ENCODE results near the gene PSD4.
A peak's percentile ranks its signal among the peaks of the same experiment; 100 is the strongest.

Gene PSD4

GRCh38 chr2:113200736-113201490 is 27.1 kb downstream of the PSD4 start:
- TF ChIP-seq CTCF (IDR thresholded peaks at IDR 0.05; ENCODE audit: extremely low read depth, insufficient read depth, missing control alignments): no peak
- in situ Hi-C loops (cut with MboI; ENCODE audit: low pct_unique_long_range_greater_than_20kb, low sequenced_read_pairs, unreplicated experiment): loop anchor here (10.0 kb wide), 1 partner anchor 116 kb away; no protein-coding TSS in a partner anchor
- no peak for DNase-seq (ENCODE audit: low spot score)

- in situ Hi-C loops (cut with MboI; ENCODE audit: low pct_unique_long_range_greater_than_20kb, low sequenced_read_pairs, unreplicated experiment): loop anchor here (10.0 kb wide), 1 partner anchor 117 kb away; no protein-coding TSS in a partner anchor
- DNase-seq (ENCODE audit: low spot score): no peak
- TF ChIP-seq CTCF (IDR thresholded peaks at IDR 0.05; ENCODE audit: extremely low read depth, insufficient read depth, missing control alignments): no peak
Measured at GRCh38 chr2:113201496-113202304, 27.9 kb downstream of the PSD4 start.

GRCh38 chr2:113202305-113203216 is 28.8 kb downstream of the PSD4 start:
- no peak for TF ChIP-seq CTCF (IDR thresholded peaks at IDR 0.05; ENCODE audit: extremely low read depth, insufficient read depth, missing control alignments)
- in situ Hi-C loops (cut with MboI; ENCODE audit: low pct_unique_long_range_greater_than_20kb, low sequenced_read_pairs, unreplicated experiment): loop anchor here (10.0 kb wide), 1 partner anchor 118 kb away; no protein-coding TSS in a partner anchor
- no peak for DNase-seq (ENCODE audit: low spot score)

GRCh38 chr2:113203217-113203530 is 29.4 kb downstream of the PSD4 start:
- in situ Hi-C loops (cut with MboI; ENCODE audit: low pct_unique_long_range_greater_than_20kb, low sequenced_read_pairs, unreplicated experiment): loop anchor here (10.0 kb wide), 1 partner anchor 118 kb away; no protein-coding TSS in a partner anchor
- no peak for DNase-seq (ENCODE audit: low spot score)
- TF ChIP-seq CTCF (IDR thresholded peaks at IDR 0.05; ENCODE audit: extremely low read depth, insufficient read depth, missing control alignments): no peak

- peak; percentile 85 for DNase-seq (ENCODE audit: low spot score)
- in situ Hi-C loops (cut with MboI; ENCODE audit: low pct_unique_long_range_greater_than_20kb, low sequenced_read_pairs, unreplicated experiment): loop anchor here (10.0 kb wide), 1 partner anchor 119 kb away; no protein-coding TSS in a partner anchor
- TF ChIP-seq CTCF (IDR thresholded peaks at IDR 0.05; ENCODE audit: extremely low read depth, insufficient read depth, missing control alignments): peak; percentile 86
Measured at GRCh38 chr2:113203901-113204519, 30.2 kb downstream of the PSD4 start.
